DOHH2 (cell line): ENCODE data around the gene CCDC180.

ENCODE experiments used
- H3F3A ChIP-seq: fragments of 200-600 bp; sonication (generic), shearing (Covaris generic); 2 replicates; pipeline ENCODE4 v1.6.0; 2016; ENCODE audit warnings: antibody characterized with exemption, mild to moderate bottlenecking; ENCODE audit not compliant: control insufficient read depth, insufficient read depth
- H3K27ac ChIP-seq: fragments of 200-600 bp; sonication (generic); 2 replicates; pipeline ENCODE4 v1.5.1; 2014; ENCODE audit warnings: low read depth, mild to moderate bottlenecking, low read length, moderate library complexity
- H3K27me3 ChIP-seq: fragments of 200-600 bp; sonication (generic); 2 replicates; pipeline ENCODE4 v1.6.1; 2014; ENCODE audit warnings: mild to moderate bottlenecking, low read length, mixed read lengths; ENCODE audit not compliant: control insufficient read depth
- H3K36me3 ChIP-seq: fragments of 200-600 bp; sonication (generic); 2 replicates; pipeline ENCODE4 v1.6.1; 2014; ENCODE audit warnings: mild to moderate bottlenecking, low read length, moderate library complexity, mixed read lengths; ENCODE audit not compliant: control insufficient read depth
- H3K4me1 ChIP-seq: fragments of 200-600 bp; sonication (generic); 2 replicates; pipeline ENCODE4 v1.6.1; 2014; ENCODE audit warnings: mild to moderate bottlenecking, low read length, mixed read lengths; ENCODE audit not compliant: control insufficient read depth
- H3K4me2 ChIP-seq: fragments of 200-600 bp; sonication (generic); 2 replicates; pipeline ENCODE4 v1.6.0; 2014; ENCODE audit warnings: mild to moderate bottlenecking, low read length, moderate library complexity
- H3K4me3 ChIP-seq: fragments of 200-600 bp; sonication (generic); 2 replicates; pipeline ENCODE4 v1.5.1; 2014; ENCODE audit warnings: mild to moderate bottlenecking, low read length, mixed read lengths
- H3K79me2 ChIP-seq: fragments of 200-600 bp; sonication (generic); 2 replicates; pipeline ENCODE4 v1.6.1; 2014; ENCODE audit warnings: mild to moderate bottlenecking, low read length, mixed read lengths; ENCODE audit not compliant: control insufficient read depth
- H3K9me2 ChIP-seq: fragments of 200-600 bp; sonication (generic); replicated peaks from 2 replicates; pipeline ENCODE4 v1.6.1; 2014; ENCODE audit warnings: mild to moderate bottlenecking, low read length, mixed read lengths; ENCODE audit not compliant: control insufficient read depth
- H3K9me3 ChIP-seq: fragments of 200-600 bp; sonication (generic); 2 replicates; pipeline ENCODE4 v1.6.1; 2014; ENCODE audit warnings: antibody characterized with exemption, low read length, mixed read lengths; ENCODE audit not compliant: control insufficient read depth, insufficient read depth
- H4K20me1 ChIP-seq: fragments of 200-600 bp; sonication (generic); 2 replicates; pipeline ENCODE4 v1.6.0; 2014; ENCODE audit warnings: low read depth, mild to moderate bottlenecking, antibody characterized with exemption, low read length, moderate library complexity; ENCODE audit not compliant: control insufficient read depth, insufficient read depth
- EZH2phosphoT487 ChIP-seq: fragments of 200-600 bp; sonication (generic); IDR thresholded peaks from 2 replicates; pipeline ENCODE4 v1.6.1; 2017; ENCODE audit warnings: borderline replicate concordance, mild to moderate bottlenecking, antibody characterized with exemption, low read length, moderate library complexity, mixed read lengths
- TF ChIP-seq, protein P1 (sequence below): fragments of 200-600 bp; sonication (generic); IDR thresholded peaks from one replicate; pipeline ENCODE4 v1.5.1; 2014; ENCODE audit warnings: antibody characterized with exemption, mild to moderate bottlenecking, low read depth, low read length; ENCODE audit not compliant: poor library complexity, severe bottlenecking

The CCDC180 gene

GRCh38 chr9:97283768-97284167 lies 23.7 kb upstream of the CCDC180 start:
- Histone ChIP-seq H3F3A (no peaks in the 10 kb centered on the region), H3K4me1 (no peaks in the 10 kb centered on the region), H3K4me3 (no peak overlapping the region), H3K36me3 (no peaks in the 10 kb centered on the region), H3K27ac (no peak overlapping the region), H3K9me2 (no peaks in the 10 kb centered on the region), H3K9me3 (peaks cover 9% of the 10 kb centered on the region; the same call in 1 of the 2 replicates), H4K20me1 (no peaks in the 10 kb centered on the region), H3K79me2 (no peaks in the 10 kb centered on the region), H3K4me2 (no peak overlapping the region), H3K27me3 (no peaks in the 10 kb centered on the region)
- TF ChIP-seq, protein P1, sequence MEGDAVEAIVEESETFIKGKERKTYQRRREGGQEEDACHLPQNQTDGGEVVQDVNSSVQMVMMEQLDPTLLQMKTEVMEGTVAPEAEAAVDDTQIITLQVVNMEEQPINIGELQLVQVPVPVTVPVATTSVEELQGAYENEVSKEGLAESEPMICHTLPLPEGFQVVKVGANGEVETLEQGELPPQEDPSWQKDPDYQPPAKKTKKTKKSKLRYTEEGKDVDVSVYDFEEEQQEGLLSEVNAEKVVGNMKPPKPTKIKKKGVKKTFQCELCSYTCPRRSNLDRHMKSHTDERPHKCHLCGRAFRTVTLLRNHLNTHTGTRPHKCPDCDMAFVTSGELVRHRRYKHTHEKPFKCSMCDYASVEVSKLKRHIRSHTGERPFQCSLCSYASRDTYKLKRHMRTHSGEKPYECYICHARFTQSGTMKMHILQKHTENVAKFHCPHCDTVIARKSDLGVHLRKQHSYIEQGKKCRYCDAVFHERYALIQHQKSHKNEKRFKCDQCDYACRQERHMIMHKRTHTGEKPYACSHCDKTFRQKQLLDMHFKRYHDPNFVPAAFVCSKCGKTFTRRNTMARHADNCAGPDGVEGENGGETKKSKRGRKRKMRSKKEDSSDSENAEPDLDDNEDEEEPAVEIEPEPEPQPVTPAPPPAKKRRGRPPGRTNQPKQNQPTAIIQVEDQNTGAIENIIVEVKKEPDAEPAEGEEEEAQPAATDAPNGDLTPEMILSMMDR = no peak
- no peak for TF ChIP-seq EZH2phosphoT487

DNA sequence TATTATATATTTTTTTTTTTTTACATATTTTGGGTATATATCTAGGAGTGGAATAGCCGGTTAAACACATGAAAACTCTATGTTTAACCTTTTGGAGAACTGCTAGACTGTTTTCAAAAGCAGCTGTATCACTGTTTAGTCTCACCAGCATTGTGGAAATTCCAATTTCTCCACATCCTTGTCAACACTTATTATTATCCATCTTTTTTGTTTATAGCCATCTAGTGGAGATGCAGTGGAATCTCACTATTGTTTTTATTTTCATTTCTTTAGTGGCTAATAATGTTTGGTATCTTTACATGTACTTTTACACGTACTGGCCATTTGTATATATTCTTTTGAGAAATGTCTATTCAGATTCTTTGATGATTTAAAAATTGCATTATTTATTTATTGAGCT lies 22.7 kb upstream of the CCDC180 start:
- TF ChIP-seq, protein P1 = peak; percentile 9
- TF ChIP-seq EZH2phosphoT487 = no peak

DNA sequence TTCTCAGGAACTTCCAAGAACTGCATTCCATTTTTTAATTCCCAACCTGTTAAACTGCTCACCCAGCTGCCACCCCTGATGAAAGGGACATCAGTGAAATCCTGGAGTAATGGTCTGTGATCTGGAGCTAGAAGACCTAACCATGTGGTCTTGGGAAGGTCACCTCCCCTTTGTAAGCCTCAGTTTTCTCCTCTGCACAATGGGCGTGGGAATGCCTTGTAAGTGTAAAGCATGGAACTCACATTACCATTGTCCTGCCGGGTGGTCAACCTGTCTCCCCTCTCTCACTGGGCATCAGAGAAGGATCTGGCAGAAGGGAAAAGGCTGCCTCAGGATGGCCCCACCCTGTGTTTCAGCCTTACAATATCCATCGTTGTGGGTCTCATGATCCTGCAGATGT lies 15.3 kb upstream of the CCDC180 start:
- Histone ChIP-seq H3F3A (no peaks in the 10 kb centered on the region), H3K9me3 (0 out of 2 replicates have a peak, but pooled peaks cover 2% of the 10 kb centered on the region), H3K36me3 (no peaks in the 10 kb centered on the region), H3K4me2 (no peak overlapping the region), H3K79me2 (no peaks in the 10 kb centered on the region), H3K4me3 (no peak overlapping the region), H3K9me2 (no peaks in the 10 kb centered on the region), H3K27ac (no peak overlapping the region), H3K4me1 (no peaks in the 10 kb centered on the region), H4K20me1 (no peaks in the 10 kb centered on the region), H3K27me3 (no peaks in the 10 kb centered on the region)
- TF ChIP-seq, protein P1 = no peak
- TF ChIP-seq EZH2phosphoT487 = no peak

More for the DNA sequence above, 22.7 kb upstream of the CCDC180 start:
- no peak overlapping the region for H3K27ac ChIP-seq
- peaks cover 9% of the 10 kb centered on the region; the same call in 1 of the 2 replicates for H3K9me3 ChIP-seq
- H3K4me1 ChIP-seq = no peaks in the 10 kb centered on the region
- H3K36me3 ChIP-seq = no peaks in the 10 kb centered on the region
- no peak overlapping the region for H3K4me3 ChIP-seq
- H3K79me2 ChIP-seq = no peaks in the 10 kb centered on the region
- H3K27me3 ChIP-seq = no peaks in the 10 kb centered on the region
- H4K20me1 ChIP-seq = no peaks in the 10 kb centered on the region
- no peak overlapping the region for H3K4me2 ChIP-seq
- no peaks in the 10 kb centered on the region for H3K9me2 ChIP-seq
- no peaks in the 10 kb centered on the region for H3F3A ChIP-seq
